ENCODE results near the gene CUX1. TPM values are rescaled to one million over a fixed set of nuclear protein-coding genes. Genes with fewer than 3 reads are reported as not detected.

The CUX1 gene
- total and polyA plus RNA-seq, 2 of the 13 experiments (the other 11 are each of a cell fraction or from before 2014, with no cell fraction given) = 13.7 to 14.9 TPM

DNA sequence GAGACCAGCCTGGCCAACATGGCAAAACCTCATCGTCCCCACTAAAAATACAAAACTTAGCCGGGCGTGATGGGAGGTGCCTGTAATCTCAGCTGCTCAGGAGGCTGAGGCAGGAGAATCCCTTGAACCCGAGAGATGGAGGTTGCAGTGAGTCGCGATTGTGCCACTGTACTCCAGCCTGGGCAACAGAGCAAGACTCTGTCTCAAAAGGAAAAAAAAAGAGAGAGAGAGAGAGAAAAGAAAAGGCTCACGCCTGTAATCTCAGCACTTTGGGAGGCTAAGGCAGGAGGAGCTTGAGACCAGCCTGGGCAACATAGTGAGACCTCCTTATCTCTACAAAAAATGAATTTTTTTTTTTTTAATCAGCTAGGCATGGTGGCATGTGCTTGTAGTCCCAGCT, 157.6 kb downstream of the CUX1 start:
- 96% methylated on average over 7 of the region's 7 CpGs for WGBS (ENCODE audit: low lambda C conversion rate)
- TF ChIP-seq DBP (CRISPR knock-in tag; IDR thresholded peaks at IDR 0.05; ENCODE audit: not compliant biosample characterization) = no peak
- peak; percentile 52; the same call in 1 of the 2 replicates for TF ChIP-seq ZNF121 (CRISPR knock-in tag; IDR thresholded peaks at IDR 0.05)
- TF ChIP-seq CHD2 (IDR thresholded peaks at IDR 0.05; ENCODE audit: low read depth, low read length) = no peak

GRCh38 chr7:101976411-101976810, 159.0 kb downstream of the CUX1 start:
- in situ Hi-C loops (cut with HindIII; ENCODE audit: extremely low pct_ligation_motif_present, low pct_unique_long_range_greater_than_20kb) = no loop called here
- no TSS peak for BruUV-seq (replicated peaks)
- intact Hi-C loops (cut with micrococcal nuclease; ENCODE audit: unreplicated experiment) = no loop called here
- Histone ChIP-seq H3K79me2 (ENCODE audit: insufficient read depth, low read length) (peaks cover 3% of the 10 kb centered on the region), H3K4me2 (ENCODE audit: low read depth, low read length) (no peak overlapping the region), H3K4me3 (replicated peaks in 1 of 3; ENCODE audit: insufficient read depth in 1 of 3, low read depth in 2 of 3, low read length in 3 of 3) (no peak overlapping the region), H2AFZ (ENCODE audit: low read length) (no peak overlapping the region), H3K9ac (ENCODE audit: insufficient read depth, low read depth, low read length) (no peak overlapping the region), H3K27me3 (ENCODE audit: control insufficient read depth in 1 of 2, insufficient read depth in 2 of 2, low read length in 2 of 2) (no peaks in the 10 kb centered on the region), H4K20me1 (ENCODE audit: insufficient read depth, low read length) (0 out of 2 replicates have a peak, but pooled peaks cover 6% of the 10 kb centered on the region), H3K36me3 (replicated peaks in 1 of 2; ENCODE audit: control insufficient read depth in 1 of 2, insufficient read depth in 2 of 2, low read length in 2 of 2) (peaks cover 3 to 4% of the 10 kb centered on the region in 2 experiments; a peak in 3 of 5 replicates), H3K4me1 (ENCODE audit: insufficient read depth, low read length) (peaks cover 20% of the 10 kb centered on the region), H3K27ac (ENCODE audit: extremely low read length, insufficient read depth, low read length) (no peak overlapping the region), H3K9me3 (ENCODE audit: low read length) (no peaks in the 10 kb centered on the region)
- FAIRE-seq (no peak), DNase-seq (ENCODE audit: low spot score) (no peak), ATAC-seq (no peak)
- ChIA-PET CTCF (ENCODE audit: low intra/inter-chr PET ratio, low total read pairs) (no interaction called here), POLR2A (interaction anchor here (1.4 to 2.0 kb wide), 2 partner anchors 36 to 48 kb away, joined by 3 to 7 read pairs; no protein-coding TSS in a partner anchor)
- TF ChIP-seq ELF1 (CRISPR knock-in tag; IDR thresholded peaks at IDR 0.05) = no peak
- no peak for TF ChIP-seq SOX13 (IDR thresholded peaks at IDR 0.05)
- no peak for TF ChIP-seq SOX13 (CRISPR knock-in tag; conservative IDR thresholded peaks at IDR 0.05 in 1 of 2, IDR thresholded peaks at IDR 0.05 in 1 of 2)
- no peak for TF ChIP-seq HCFC1 (IDR thresholded peaks at IDR 0.05; ENCODE audit: low read depth, low read length)
- WGBS (ENCODE audit: low lambda C conversion rate) = 97% methylated on average over 5 of the region's 5 CpGs

More for the DNA sequence above, 157.6 kb downstream of the CUX1 start:
- no peak overlapping the region; the same call in 1 of the 2 replicates for H3K4me2 ChIP-seq (ENCODE audit: low read depth, low read length)
- in situ Hi-C loops (cut with HindIII; ENCODE audit: extremely low pct_ligation_motif_present, low pct_unique_long_range_greater_than_20kb) (no loop called here), intact Hi-C loops (cut with micrococcal nuclease; ENCODE audit: unreplicated experiment) (no loop called here)
- no TSS peak for BruUV-seq (replicated peaks)
- ATAC-seq (no peak), FAIRE-seq (no peak), DNase-seq (ENCODE audit: low spot score) (no peak)
- peaks cover 33% of the 10 kb centered on the region for H3K4me1 ChIP-seq (ENCODE audit: insufficient read depth, low read length)
- H3K36me3 ChIP-seq (replicated peaks in 1 of 2; ENCODE audit: control insufficient read depth in 1 of 2, insufficient read depth in 2 of 2, low read length in 2 of 2) = peaks cover 3 to 4% of the 10 kb centered on the region in 2 experiments; a peak in 2 of 5 replicates
- POLR2A ChIA-PET = interaction anchor here (1.4 to 2.0 kb wide), 2 partner anchors 37 to 49 kb away, joined by 3 to 7 read pairs; no protein-coding TSS in a partner anchor
- no peak overlapping the region for H2AFZ ChIP-seq (ENCODE audit: low read length)
- H3K27ac ChIP-seq (ENCODE audit: extremely low read length, insufficient read depth, low read length) = peak overlapping the region; percentile 52
- CTCF ChIA-PET (ENCODE audit: low intra/inter-chr PET ratio, low total read pairs) = no interaction called here
- H4K20me1 ChIP-seq (ENCODE audit: insufficient read depth, low read length) = peaks cover 18% of the 10 kb centered on the region; the same call in 1 of the 2 replicates
- H3K27me3 ChIP-seq (ENCODE audit: control insufficient read depth in 1 of 2, insufficient read depth in 2 of 2, low read length in 2 of 2) = no peaks in the 10 kb centered on the region
- H3K79me2 ChIP-seq (ENCODE audit: insufficient read depth, low read length) = peaks cover 3% of the 10 kb centered on the region
- no peaks in the 10 kb centered on the region for H3K9me3 ChIP-seq (ENCODE audit: low read length)
- no peak overlapping the region for H3K4me3 ChIP-seq (replicated peaks in 1 of 3; ENCODE audit: insufficient read depth in 1 of 3, low read depth in 2 of 3, low read length in 3 of 3)
- no peak overlapping the region for H3K9ac ChIP-seq (ENCODE audit: insufficient read depth, low read depth, low read length)
